ENCODE measurements around the gene SMAD2. TPM values are rescaled to one million over a fixed set of nuclear protein-coding genes. Genes with fewer than 3 reads are reported as not detected.

The SMAD2 gene
- total and polyA plus RNA-seq, 2 of the 8 experiments (the other 6 are each of a cell fraction or from before 2014, with no cell fraction given), result 28.4 to 124 TPM

DNA sequence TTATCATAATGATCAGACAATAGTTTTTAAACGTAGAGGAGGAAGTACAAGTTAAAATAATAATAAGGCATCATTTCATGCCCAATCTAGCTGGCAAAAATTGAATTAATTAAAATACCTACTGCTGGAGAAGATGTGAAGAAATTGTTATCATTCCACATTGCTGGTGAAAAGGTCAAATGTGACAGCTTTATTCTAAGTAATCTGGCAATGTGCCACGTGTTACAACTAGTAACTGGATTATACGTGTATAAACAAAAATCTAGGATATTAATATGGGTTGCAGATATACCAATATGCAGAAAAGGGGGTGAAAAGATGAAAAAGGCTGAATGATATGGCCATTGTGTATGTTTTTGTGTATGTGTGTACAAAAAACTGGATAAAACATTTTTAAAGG is 32.4 kb downstream of the SMAD2 start:
- Histone ChIP-seq H3K4me3 (ENCODE audit: extremely low read depth in 1 of 4, insufficient read depth in 2 of 4, low read depth in 3 of 4, low read length in 4 of 4) (no peak overlapping the region), H3K14ac (ENCODE audit: insufficient read length) (no peak overlapping the region), H4K20me1 (replicated peaks in 1 of 2; ENCODE audit: control insufficient read depth in 1 of 2, insufficient read depth in 2 of 2, low read length in 2 of 2) (peaks cover 3 to 11% of the 10 kb centered on the region in 2 experiments), H4K91ac (replicated peaks; ENCODE audit: insufficient read length, low read length) (no peak overlapping the region), H2AFZ (ENCODE audit: low read length) (no peak overlapping the region), H3K27me3 (replicated peaks in 1 of 4; ENCODE audit: control insufficient read depth in 3 of 4, extremely low read depth in 1 of 4, insufficient read depth in 3 of 4, low read length in 3 of 4) (no peaks in the 10 kb centered on the region), H3K79me2 (ENCODE audit: control insufficient read depth in 1 of 2, insufficient read depth in 2 of 2, low read length in 2 of 2) (peaks cover 14 to 100% of the 10 kb centered on the region in 2 experiments), H2AK5ac (ENCODE audit: low read depth, low read length) (no peak overlapping the region), H3K36me3 (ENCODE audit: control insufficient read depth in 2 of 4, insufficient read depth in 4 of 4, low read length in 3 of 4) (peaks cover 0 to 14% (median 3%) of the 10 kb centered on the region in 4 experiments; a peak in 3 of 8 replicates), H2BK120ac (replicated peaks; ENCODE audit: low read depth, low read length) (no peak overlapping the region), H3K56ac (replicated peaks; ENCODE audit: insufficient read length, low read depth, low read length) (no peak overlapping the region), H3K18ac (ENCODE audit: extremely low read depth, low read length) (no peak overlapping the region), H3K27ac (ENCODE audit: low read depth, low read length) (no peak overlapping the region), H3K23me2 (ENCODE audit: low read depth, low read length) (no peaks in the 10 kb centered on the region), H2BK20ac (ENCODE audit: low read length) (no peak overlapping the region), H3K9ac (replicated peaks in 1 of 4; ENCODE audit: extremely low read depth in 1 of 4, low read depth in 3 of 4, low read length in 3 of 4) (no peak overlapping the region), H2BK5ac (ENCODE audit: low read depth, low read length) (no peak overlapping the region), H3K23ac (ENCODE audit: insufficient read length) (no peak overlapping the region), H2BK12ac (ENCODE audit: low read depth, low read length) (no peak overlapping the region), H3K9me3 (ENCODE audit: insufficient read depth in 2 of 2, low read depth in 1 of 2, low read length in 1 of 2) (no peaks in the 10 kb centered on the region), H3K79me1 (ENCODE audit: low read depth, low read length) (peaks cover 3% of the 10 kb centered on the region; the same call in 1 of the 2 replicates), H4K8ac (ENCODE audit: extremely low read depth, insufficient read depth, low read length) (no peak overlapping the region), H3K4me1 (replicated peaks in 1 of 4; ENCODE audit: control insufficient read depth in 3 of 4, insufficient read depth in 4 of 4, low read length in 3 of 4) (peaks cover 0 to 25% (median 11%) of the 10 kb centered on the region in 4 experiments; a peak in 5 of 7 replicates), H2BK15ac (ENCODE audit: low read length) (no peak overlapping the region), H3K4me2 (ENCODE audit: insufficient read depth in 1 of 2, low read depth in 2 of 2, low read length in 2 of 2) (no peak overlapping the region; a peak in 1 of 4 replicates), H3K4ac (replicated peaks; ENCODE audit: insufficient read length, low read depth, low read length) (no peak overlapping the region), H4K5ac (ENCODE audit: insufficient read length, low read depth, low read length) (no peak overlapping the region)
- DNase-seq (ENCODE audit: low read depth in 1 of 2, low spot score in 2 of 2), result no peak
- WGBS, 2 experiments (ENCODE audit: extremely low coverage in 1 of 2, insufficient coverage in 1 of 2, insufficient read length in 1 of 2, insufficient replicate concordance in 2 of 2, low coverage in 1 of 2, low lambda C conversion rate in 2 of 2, missing lambda C conversion rate in 1 of 2), result 73% methylated on average over 3 of the region's 3 CpGs; no CpG with 5 or more reads in 1 of the 2 experiments
- ChIA-PET CTCF (ENCODE audit: partially characterized antibody) (interaction anchor here (0.6 to 5.3 kb wide), 8 partner anchors 10 to 99 kb away, joined by 3 to 35 read pairs (median 5); partner anchors contain the start of gene SMAD2), POLR2A (ENCODE audit: partially characterized antibody) (no interaction called here)
- TF ChIP-seq SIX5 (IDR thresholded peaks at IDR 0.05; ENCODE audit: low read depth, low read length) (no peak), SUZ12 (IDR thresholded peaks at IDR 0.05; ENCODE audit: low read length) (no peak), TBP (IDR thresholded peaks at IDR 0.05; ENCODE audit: low read depth, low read length) (no peak), TEAD4 (IDR thresholded peaks at IDR 0.05; ENCODE audit: low read depth, low read length) (no peak), SAP30 (IDR thresholded peaks at IDR 0.05; ENCODE audit: insufficient read depth, insufficient replicate concordance, low read length) (no peak), MAFK (IDR thresholded peaks at IDR 0.05; ENCODE audit: low read depth, low read length) (no peak)
- TF ChIP-seq, protein P1, sequence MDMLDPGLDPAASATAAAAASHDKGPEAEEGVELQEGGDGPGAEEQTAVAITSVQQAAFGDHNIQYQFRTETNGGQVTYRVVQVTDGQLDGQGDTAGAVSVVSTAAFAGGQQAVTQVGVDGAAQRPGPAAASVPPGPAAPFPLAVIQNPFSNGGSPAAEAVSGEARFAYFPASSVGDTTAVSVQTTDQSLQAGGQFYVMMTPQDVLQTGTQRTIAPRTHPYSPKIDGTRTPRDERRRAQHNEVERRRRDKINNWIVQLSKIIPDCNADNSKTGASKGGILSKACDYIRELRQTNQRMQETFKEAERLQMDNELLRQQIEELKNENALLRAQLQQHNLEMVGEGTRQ (IDR thresholded peaks at IDR 0.05; ENCODE audit: low read length), result no peak
- TF ChIP-seq, protein P2, sequence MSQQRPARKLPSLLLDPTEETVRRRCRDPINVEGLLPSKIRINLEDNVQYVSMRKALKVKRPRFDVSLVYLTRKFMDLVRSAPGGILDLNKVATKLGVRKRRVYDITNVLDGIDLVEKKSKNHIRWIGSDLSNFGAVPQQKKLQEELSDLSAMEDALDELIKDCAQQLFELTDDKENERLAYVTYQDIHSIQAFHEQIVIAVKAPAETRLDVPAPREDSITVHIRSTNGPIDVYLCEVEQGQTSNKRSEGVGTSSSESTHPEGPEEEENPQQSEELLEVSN (IDR thresholded peaks at IDR 0.05), result no peak
- no peak for FAIRE-seq
